A549 (cell line): ENCODE measurements around the gene VAPA. TPM values are rescaled to one million over a fixed set of nuclear protein-coding genes. Genes with fewer than 3 reads are reported as not detected.

Experiments used
- ATAC-seq, 2 experiments: fragments of 200-7000 bp in 1 of 2; fragments of >200 bp in 1 of 2; cut with Nextera tagmentation in 1 of 2; cut with Tn5 transposase in 1 of 2; 3 replicates each; pipeline versions ENCODE4 v1.8.0 to v1.9.1; 2018 to 2020; ENCODE audit warnings: mild to moderate bottlenecking in 1 of 2, moderate library complexity in 1 of 2
- CTCF ChIA-PET: fragments of 300-600 bp; sonication (Branson Sonifier 250); formaldehyde crosslinking; extraction: SDS; loops from one replicate; lab custom pipeline; 2021; ENCODE audit warnings: antibody characterized with exemption, inconsistent platforms; lab: Yijun Ruan, JAX
- POLR2A ChIA-PET: fragments of 350-600 bp; formaldehyde crosslinking; extraction: SDS; loops from one replicate; lab custom pipeline; 2021; ENCODE audit warnings: antibody characterized with exemption, inconsistent platforms; lab: Yijun Ruan, JAX
- DNase-seq, 2 experiments: peaks; one replicate each; pipeline versions ENCODE4 v3.0.0 to v3.0.0-alpha.2; 2011 to 2016; ENCODE audit warnings: low read depth in 1 of 2, low spot score in 1 of 2
- FAIRE-seq: peaks from 2 replicates; lab custom pipeline; 2011; peaks lifted over from hg19 to GRCh38; lab: Jason Lieb, UNC
- H3K27ac ChIP-seq, 2 experiments: fragments of >200 bp; sonication (Bioruptor Twin); formaldehyde crosslinking; 3 replicates each; pipeline ENCODE4 v1.5.1; 2016 to 2017
- H3K4me1 ChIP-seq: fragments of >200 bp; sonication (Bioruptor Twin); formaldehyde crosslinking; 3 replicates; pipeline ENCODE4 v1.6.1; 2016
- H3K4me2 ChIP-seq: fragments of >200 bp; sonication (Bioruptor Twin); formaldehyde crosslinking; 3 replicates; pipeline ENCODE4 v1.6.1; 2016
- H3K4me3 ChIP-seq: fragments of >200 bp; sonication (Bioruptor Twin); formaldehyde crosslinking; 3 replicates; pipeline ENCODE4 v1.5.1; 2016
- H3K9me3 ChIP-seq: fragments of >200 bp; sonication (Bioruptor Twin); formaldehyde crosslinking; 3 replicates; pipeline ENCODE4 v1.6.1; 2016
- BCL3 ChIP-seq: fragments of >200 bp; sonication (Bioruptor Twin); formaldehyde crosslinking; IDR thresholded peaks from 3 replicates; pipeline ENCODE4 v1.6.1; 2016
- CTCF ChIP-seq: fragments of >200 bp; sonication (Bioruptor Twin); formaldehyde crosslinking; IDR thresholded peaks from 3 replicates; pipeline ENCODE4 v1.5.1; 2016
- EHF ChIP-seq: fragments of 250-450 bp; sonication (Bioruptor Pico); IDR thresholded peaks from 2 replicates; pipeline ENCODE4 v1.5.0; 2020; ENCODE audit warnings: mild to moderate bottlenecking
- EHMT2 ChIP-seq: fragments of 200-600 bp; sonication (generic); IDR thresholded peaks from 2 replicates; pipeline ENCODE4 v1.6.1; 2016; ENCODE audit warnings: antibody characterized with exemption, low read depth, mild to moderate bottlenecking, moderate library complexity
- FOSB ChIP-seq: fragments of 250-450 bp; sonication (Bioruptor Pico); IDR thresholded peaks from 2 replicates; pipeline ENCODE4 v1.5.0; 2020; ENCODE audit warnings: mild to moderate bottlenecking, moderate library complexity
- FOSL2 ChIP-seq, 2 experiments: fragments of 450-650 bp in 1 of 2; fragments of >200 bp in 1 of 2; sonication (Bioruptor Twin) in 1 of 2; formaldehyde crosslinking; IDR thresholded peaks; 2 replicates each; pipeline versions ENCODE4 v1.5.0 to v1.6.1; 2016 to 2020; ENCODE audit warnings: mild to moderate bottlenecking in 1 of 2, moderate library complexity in 1 of 2
- FOXS1 ChIP-seq: fragments of 250-450 bp; sonication (Bioruptor Pico); IDR thresholded peaks from 2 replicates; pipeline ENCODE4 v1.5.0; 2020; ENCODE audit warnings: mild to moderate bottlenecking, moderate library complexity
- GATA3 ChIP-seq: IDR thresholded peaks from 2 replicates; pipeline ENCODE4 v1.6.1; 2012; ENCODE audit warnings: borderline replicate concordance
- HOXB5 ChIP-seq: fragments of 250-450 bp; sonication (Bioruptor Pico); IDR thresholded peaks from 2 replicates; pipeline ENCODE4 v1.5.0; 2020; ENCODE audit warnings: mild to moderate bottlenecking, moderate library complexity
- JUN ChIP-seq, 2 experiments: fragments of >200 bp; sonication (Bioruptor Twin); formaldehyde crosslinking; IDR thresholded peaks; 2 replicates in 1 of 2; 3 replicates in 1 of 2; pipeline ENCODE4 v1.6.1; 2016 to 2017
- JUNB ChIP-seq: fragments of >200 bp; sonication (Bioruptor Twin); formaldehyde crosslinking; IDR thresholded peaks from 2 replicates; pipeline ENCODE4 v1.6.1; 2016
- NR3C1 ChIP-seq: fragments of >200 bp; sonication (Bioruptor Twin); formaldehyde crosslinking; IDR thresholded peaks from 3 replicates; pipeline ENCODE4 v1.6.1; 2017
- RAD21 ChIP-seq, 2 experiments: fragments of >200 bp in 1 of 2; sonication (Bioruptor Twin) in 1 of 2; formaldehyde crosslinking in 1 of 2; IDR thresholded peaks in 1 of 2; conservative IDR thresholded peaks in 1 of 2; 2 replicates in 1 of 2; 3 replicates in 1 of 2; pipeline ENCODE4 v1.6.1; 2012 to 2018; ENCODE audit warnings: inconsistent platforms in 1 of 2
- RCOR1 ChIP-seq: fragments of 150-350 bp; IDR thresholded peaks from 2 replicates; pipeline ENCODE4 v1.6.1; 2014; ENCODE audit warnings: antibody characterized with exemption, low read length, low read depth
- RFX5 ChIP-seq: fragments of 450-650 bp; IDR thresholded peaks from 2 replicates; pipeline ENCODE4 v1.7.1; 2014; ENCODE audit warnings: antibody characterized with exemption, mild to moderate bottlenecking, moderate library complexity
- RNF2 ChIP-seq: fragments of 200-600 bp; sonication (generic); IDR thresholded peaks from 2 replicates; pipeline ENCODE4 v1.6.1; 2016; ENCODE audit warnings: low read depth, mild to moderate bottlenecking, antibody characterized with exemption, moderate library complexity, borderline replicate concordance
- SREBF2 ChIP-seq: fragments of 450-650 bp; IDR thresholded peaks from 2 replicates; pipeline ENCODE4 v1.6.1; 2014; ENCODE audit warnings: mild to moderate bottlenecking, moderate library complexity
- TFCP2L1 ChIP-seq: fragments of 250-450 bp; sonication (Bioruptor Pico); IDR thresholded peaks from 2 replicates; pipeline ENCODE4 v1.5.0; 2021; ENCODE audit warnings: mild to moderate bottlenecking
- TP53 ChIP-seq: fragments of 250-450 bp; sonication (Bioruptor Pico); IDR thresholded peaks from 2 replicates; pipeline ENCODE4 v1.5.0; 2021; ENCODE audit warnings: mild to moderate bottlenecking, moderate library complexity
- USF2 ChIP-seq: fragments of 450-650 bp; IDR thresholded peaks from 2 replicates; pipeline ENCODE4 v1.6.1; 2014; ENCODE audit warnings: antibody characterized with exemption
- ZC3H11A ChIP-seq: fragments of 450-650 bp; IDR thresholded peaks from 2 replicates; pipeline ENCODE4 v1.6.1; 2014; ENCODE audit warnings: antibody characterized with exemption, mild to moderate bottlenecking
- ZFP36 ChIP-seq: fragments of 450-650 bp; IDR thresholded peaks from 2 replicates; pipeline ENCODE4 v1.6.1; 2014; ENCODE audit warnings: borderline replicate concordance; ENCODE audit not compliant: partially characterized antibody
- WGBS: methylation state at CpG from one replicate; pipeline ENCODE4 v1.1.6; 2017; ENCODE audit errors: missing lambda C conversion rate; 5-methylcytosine and 5-hydroxymethylcytosine counted together
- polyA plus RNA-seq, 4 experiments: library from polyadenylated mRNA; depleted of rRNA in 3 of 4; stranded (reverse); fragments of >200 nt; fragmentation: RNase III in 1 of 4; extraction: RNeasy Plus Mini Kit Qiagen cat#74134 plus additional on column Dnase treatment in 1 of 4; gene quantifications; 2 replicates in 3 of 4; 3 replicates in 1 of 4; pipeline ENCODE4 v1.2.3, GENCODE V29; 2011 to 2017
- TF ChIP-seq, protein P1 (sequence below): fragments of >200 bp; sonication (Bioruptor Twin); formaldehyde crosslinking; IDR thresholded peaks from 2 replicates; pipeline ENCODE4 v1.6.1; 2016
- TF ChIP-seq, protein P2 (sequence below): IDR thresholded peaks from 2 replicates; pipeline ENCODE4 v1.6.1; 2012
- TF ChIP-seq, protein P3 (sequence below): fragments of 200-600 bp; sonication (generic); IDR thresholded peaks from 2 replicates; pipeline ENCODE4 v1.6.1; 2016; ENCODE audit warnings: antibody characterized with exemption, mild to moderate bottlenecking, moderate library complexity

VAPA gene
- polyA plus RNA-seq, 2 of the 4 experiments (the other 2 are of a cell fraction), result 161 to 391 TPM

GRCh38 chr18:9985641-9986040 is 71.8 kb downstream of the VAPA start:
- Histone ChIP-seq H3K4me3 (no peak overlapping the region), H3K9me3 (no peaks in the 10 kb centered on the region)
- DNase-seq (no peak), ATAC-seq (no peak)
- no peak for TF ChIP-seq TP53 (CRISPR knock-in tag)
- no peak for TF ChIP-seq USF2
- TF ChIP-seq RFX5, result no peak
- TF ChIP-seq CTCF, result no peak
- TF ChIP-seq TFCP2L1 (CRISPR knock-in tag), result no peak
- no peak for TF ChIP-seq NR3C1
- no peak for TF ChIP-seq ZC3H11A
- no peak for TF ChIP-seq JUNB
- no peak for TF ChIP-seq JUN (IDR thresholded peaks at IDR 0.05)
- TF ChIP-seq EHMT2, result no peak
- TF ChIP-seq BCL3, result no peak
- TF ChIP-seq SREBF2, result no peak
- TF ChIP-seq RCOR1, result no peak
- TF ChIP-seq RAD21 (conservative IDR thresholded peaks at IDR 0.05 in 1 of 2, IDR thresholded peaks at IDR 0.05 in 1 of 2), result no peak
- TF ChIP-seq, protein P1, sequence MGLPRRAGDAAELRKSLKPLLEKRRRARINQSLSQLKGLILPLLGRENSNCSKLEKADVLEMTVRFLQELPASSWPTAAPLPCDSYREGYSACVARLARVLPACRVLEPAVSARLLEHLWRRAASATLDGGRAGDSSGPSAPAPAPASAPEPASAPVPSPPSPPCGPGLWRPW, result no peak
- no peak for TF ChIP-seq RNF2
- TF ChIP-seq, protein P2, sequence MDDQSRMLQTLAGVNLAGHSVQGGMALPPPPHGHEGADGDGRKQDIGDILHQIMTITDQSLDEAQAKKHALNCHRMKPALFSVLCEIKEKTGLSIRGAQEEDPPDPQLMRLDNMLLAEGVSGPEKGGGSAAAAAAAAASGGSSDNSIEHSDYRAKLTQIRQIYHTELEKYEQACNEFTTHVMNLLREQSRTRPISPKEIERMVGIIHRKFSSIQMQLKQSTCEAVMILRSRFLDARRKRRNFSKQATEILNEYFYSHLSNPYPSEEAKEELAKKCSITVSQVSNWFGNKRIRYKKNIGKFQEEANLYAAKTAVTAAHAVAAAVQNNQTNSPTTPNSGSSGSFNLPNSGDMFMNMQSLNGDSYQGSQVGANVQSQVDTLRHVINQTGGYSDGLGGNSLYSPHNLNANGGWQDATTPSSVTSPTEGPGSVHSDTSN, result no peak
- TF ChIP-seq GATA3, result no peak
- TF ChIP-seq FOSB, result no peak
- TF ChIP-seq ZFP36, result no peak
- TF ChIP-seq, all 56 proteins: peak for 0
- CTCF ChIA-PET, result interaction anchor here (0.6 to 4.3 kb wide), 2 partner anchors 13 to 613 kb away, joined by 3 to 19 read pairs; no protein-coding TSS in a partner anchor
- FAIRE-seq, result no peak
- WGBS, result 51% methylated on average over 4 of the region's 4 CpGs
- POLR2A ChIA-PET, result no interaction called here
- no peak overlapping the region for H3K4me2 ChIP-seq
- no peak overlapping the region for H3K27ac ChIP-seq
- no peaks in the 10 kb centered on the region for H3K4me1 ChIP-seq

DNA sequence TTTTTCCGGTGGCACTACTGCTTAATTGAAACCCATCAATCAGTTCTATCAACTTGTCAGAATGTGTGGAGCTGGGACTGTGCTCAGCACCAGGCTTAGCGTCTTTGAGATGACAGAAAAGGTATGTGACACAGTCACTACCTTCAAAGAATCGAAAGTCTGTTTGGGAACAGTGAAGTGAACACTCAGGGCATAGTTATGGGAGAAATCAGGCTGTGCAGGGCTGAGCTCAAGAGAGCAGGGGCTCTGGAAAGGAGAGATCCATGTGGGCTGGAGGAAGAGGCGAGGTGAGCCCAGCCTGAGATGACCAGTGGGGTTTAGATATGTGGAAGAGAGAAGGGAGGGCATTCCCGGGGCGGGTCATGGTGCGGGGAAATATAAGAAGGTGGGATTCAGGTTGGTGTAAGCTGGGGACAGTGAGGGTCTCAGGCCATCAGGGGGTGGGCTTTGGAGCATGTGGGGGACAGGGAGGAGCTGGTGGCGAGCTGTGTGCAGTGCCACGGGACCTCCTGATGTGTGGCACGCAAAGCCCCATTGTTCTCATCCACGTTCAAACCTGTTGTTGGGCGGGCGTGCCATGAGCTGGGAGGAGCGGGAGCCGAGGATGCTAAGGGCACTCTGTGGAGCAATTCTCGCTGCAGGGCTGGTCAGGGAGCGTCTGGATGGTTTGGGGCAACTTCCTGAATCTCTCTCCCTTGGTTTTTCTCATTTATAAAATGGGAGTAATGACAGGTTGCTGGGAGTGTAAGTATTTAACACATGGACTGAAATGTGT is 72.5 kb downstream of the VAPA start:
- WGBS, result 68% methylated on average over 16 of the region's 17 CpGs
- Histone ChIP-seq H3K27ac (no peak overlapping the region), H3K9me3 (no peaks in the 10 kb centered on the region), H3K4me3 (no peak overlapping the region), H3K4me1 (no peaks in the 10 kb centered on the region), H3K4me2 (no peak overlapping the region)
- POLR2A ChIA-PET, result no interaction called here
- CTCF ChIA-PET, result interaction anchor here (0.6 to 4.3 kb wide), 2 partner anchors 14 to 612 kb away, joined by 3 to 19 read pairs; no protein-coding TSS in a partner anchor
- FAIRE-seq (no peak), DNase-seq (no peak), ATAC-seq (no peak)
- TF ChIP-seq EHF (CRISPR knock-in tag), result no peak
- TF ChIP-seq HOXB5, result no peak
- no peak for TF ChIP-seq FOXS1 (CRISPR knock-in tag)
- TF ChIP-seq EHMT2, result no peak
- TF ChIP-seq ZC3H11A, result no peak
- no peak for TF ChIP-seq GATA3
- TF ChIP-seq, protein P3, sequence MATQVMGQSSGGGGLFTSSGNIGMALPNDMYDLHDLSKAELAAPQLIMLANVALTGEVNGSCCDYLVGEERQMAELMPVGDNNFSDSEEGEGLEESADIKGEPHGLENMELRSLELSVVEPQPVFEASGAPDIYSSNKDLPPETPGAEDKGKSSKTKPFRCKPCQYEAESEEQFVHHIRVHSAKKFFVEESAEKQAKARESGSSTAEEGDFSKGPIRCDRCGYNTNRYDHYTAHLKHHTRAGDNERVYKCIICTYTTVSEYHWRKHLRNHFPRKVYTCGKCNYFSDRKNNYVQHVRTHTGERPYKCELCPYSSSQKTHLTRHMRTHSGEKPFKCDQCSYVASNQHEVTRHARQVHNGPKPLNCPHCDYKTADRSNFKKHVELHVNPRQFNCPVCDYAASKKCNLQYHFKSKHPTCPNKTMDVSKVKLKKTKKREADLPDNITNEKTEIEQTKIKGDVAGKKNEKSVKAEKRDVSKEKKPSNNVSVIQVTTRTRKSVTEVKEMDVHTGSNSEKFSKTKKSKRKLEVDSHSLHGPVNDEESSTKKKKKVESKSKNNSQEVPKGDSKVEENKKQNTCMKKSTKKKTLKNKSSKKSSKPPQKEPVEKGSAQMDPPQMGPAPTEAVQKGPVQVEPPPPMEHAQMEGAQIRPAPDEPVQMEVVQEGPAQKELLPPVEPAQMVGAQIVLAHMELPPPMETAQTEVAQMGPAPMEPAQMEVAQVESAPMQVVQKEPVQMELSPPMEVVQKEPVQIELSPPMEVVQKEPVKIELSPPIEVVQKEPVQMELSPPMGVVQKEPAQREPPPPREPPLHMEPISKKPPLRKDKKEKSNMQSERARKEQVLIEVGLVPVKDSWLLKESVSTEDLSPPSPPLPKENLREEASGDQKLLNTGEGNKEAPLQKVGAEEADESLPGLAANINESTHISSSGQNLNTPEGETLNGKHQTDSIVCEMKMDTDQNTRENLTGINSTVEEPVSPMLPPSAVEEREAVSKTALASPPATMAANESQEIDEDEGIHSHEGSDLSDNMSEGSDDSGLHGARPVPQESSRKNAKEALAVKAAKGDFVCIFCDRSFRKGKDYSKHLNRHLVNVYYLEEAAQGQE, result no peak
- TF ChIP-seq FOSL2 (IDR thresholded peaks at IDR 0.05), result no peak
- TF ChIP-seq FOSL2 (CRISPR knock-in tag; IDR thresholded peaks at IDR 0.05), result no peak
- TF ChIP-seq USF2, result no peak
